Neural cell (in vitro differentiated cells): ENCODE measurements around the gene HDAC9. TPM values are rescaled to one million over a fixed set of nuclear protein-coding genes. Genes with fewer than 3 reads are reported as not detected.
A peak's percentile ranks its signal among the peaks of the same experiment; 100 is the strongest.

Experiments used
- H2AFZ ChIP-seq: fragments of 200-600, 300-800 bp; sonication (generic), shearing (Covaris generic); 2 replicates; pipeline ENCODE4 v1.6.0; 2014; ENCODE audit warnings: low read depth, mild to moderate bottlenecking, antibody characterized with exemption, low read length, moderate library complexity
- H3F3A ChIP-seq: fragments of 200-600 bp; shearing (Covaris generic); 2 replicates; pipeline ENCODE4 v1.6.1; 2016; ENCODE audit warnings: mild to moderate bottlenecking, moderate library complexity, mixed read lengths, antibody characterized with exemption, low read length; ENCODE audit not compliant: insufficient read depth, poor library complexity, severe bottlenecking
- H3K27ac ChIP-seq: fragments of 200-600, 300-800 bp; sonication (generic), shearing (Covaris generic); 2 replicates; pipeline ENCODE4 v1.5.1; 2014; ENCODE audit warnings: mild to moderate bottlenecking, low read length, moderate library complexity
- H3K27me3 ChIP-seq: fragments of 300-800, 200-600 bp; sonication (generic), shearing (Covaris generic); 2 replicates; pipeline ENCODE4 v1.6.0; 2014; ENCODE audit warnings: mild to moderate bottlenecking, low read depth, low read length, moderate library complexity; ENCODE audit not compliant: insufficient read depth
- H3K36me3 ChIP-seq: fragments of 300-800, 200-600 bp; sonication (generic), shearing (Covaris generic); 2 replicates; pipeline ENCODE4 v1.5.1; 2014; ENCODE audit warnings: mild to moderate bottlenecking, antibody characterized with exemption, low read length, moderate library complexity; ENCODE audit not compliant: insufficient read depth
- H3K4me2 ChIP-seq: fragments of 300-800, 200-600 bp; sonication (generic), shearing (Covaris generic); 2 replicates; pipeline ENCODE4 v1.6.0; 2014; ENCODE audit warnings: mild to moderate bottlenecking, low read length
- H3K4me3 ChIP-seq: fragments of 300-800, 200-600 bp; sonication (generic), shearing (Covaris generic); 2 replicates; pipeline ENCODE4 v1.5.1; 2014; ENCODE audit warnings: mild to moderate bottlenecking, low read length, moderate library complexity
- H3K79me2 ChIP-seq: fragments of 200-600 bp; shearing (Covaris generic); replicated peaks from 2 replicates; pipeline ENCODE4 v1.6.0; 2014; ENCODE audit warnings: mild to moderate bottlenecking, low read length, moderate library complexity; ENCODE audit not compliant: insufficient read depth
- H3K9ac ChIP-seq: fragments of 300-800, 200-600 bp; sonication (generic), shearing (Covaris generic); 2 replicates; pipeline ENCODE4 v1.6.1; 2016; ENCODE audit warnings: mild to moderate bottlenecking, low read length, mixed read lengths
- H3K9me2 ChIP-seq: fragments of 200-600 bp; shearing (Covaris generic); 2 replicates; pipeline ENCODE4 v1.6.1; 2016; ENCODE audit warnings: mild to moderate bottlenecking, low read length, mixed read lengths; ENCODE audit not compliant: insufficient read depth
- H3K9me3 ChIP-seq: fragments of 200-600, 300-800 bp; sonication (generic), shearing (Covaris generic); 2 replicates; pipeline ENCODE4 v1.6.1; 2016; ENCODE audit warnings: mild to moderate bottlenecking, mixed run types, low read length, moderate library complexity, mixed read lengths
- H4K20me1 ChIP-seq: fragments of 200-600 bp; shearing (Covaris generic); 2 replicates; pipeline ENCODE4 v1.6.1; 2016; ENCODE audit warnings: mild to moderate bottlenecking, mixed run types; ENCODE audit not compliant: insufficient read depth
- EP300 ChIP-seq: fragments of 450-650 bp; conservative IDR thresholded peaks from 2 replicates; pipeline ENCODE4 v1.6.1; 2014; ENCODE audit warnings: antibody characterized with exemption, mild to moderate bottlenecking, moderate library complexity; ENCODE audit not compliant: poor library complexity, severe bottlenecking
- EZH2 ChIP-seq: fragments of 200-600, 300-800 bp; shearing (Covaris generic), sonication (generic); IDR thresholded peaks from 2 replicates; pipeline ENCODE4 v1.6.1; 2014; ENCODE audit warnings: antibody characterized with exemption, low read length, borderline replicate concordance, mild to moderate bottlenecking; ENCODE audit not compliant: insufficient read depth, poor library complexity, severe bottlenecking
- MXI1 ChIP-seq: fragments of 450-650 bp; conservative IDR thresholded peaks from 2 replicates; pipeline ENCODE4 v1.6.1; 2014; ENCODE audit warnings: antibody characterized with exemption, mild to moderate bottlenecking; ENCODE audit not compliant: poor library complexity, severe bottlenecking
- POLR2AphosphoS5 ChIP-seq: IDR thresholded peaks from 2 replicates; pipeline ENCODE4 v1.6.1; 2012
- RAD21 ChIP-seq: fragments of 450-650 bp; conservative IDR thresholded peaks from 2 replicates; pipeline ENCODE4 v1.6.1; 2014; ENCODE audit warnings: antibody characterized with exemption, mild to moderate bottlenecking, moderate library complexity
- SMC3 ChIP-seq: fragments of 450-650 bp; conservative IDR thresholded peaks from 2 replicates; pipeline ENCODE4 v1.6.1; 2014; ENCODE audit warnings: antibody characterized with exemption, mild to moderate bottlenecking, moderate library complexity; ENCODE audit not compliant: poor library complexity
- TAF1 ChIP-seq: IDR thresholded peaks from 2 replicates; pipeline ENCODE4 v1.6.1; 2012; ENCODE audit warnings: low read depth
- polyA plus RNA-seq: library from polyadenylated mRNA; depleted of rRNA; stranded (reverse); fragments of >200 nt; gene quantifications from 2 replicates; pipeline ENCODE4 v1.2.3, GENCODE V29; 2014
- TF ChIP-seq, protein P1 (sequence below): fragments of 450-650 bp; IDR thresholded peaks from 2 replicates; pipeline ENCODE4 v1.5.1; 2014; ENCODE audit warnings: antibody characterized with exemption, mild to moderate bottlenecking, moderate library complexity; ENCODE audit not compliant: poor library complexity, severe bottlenecking
- TF ChIP-seq, protein P2 (sequence below): IDR thresholded peaks from 2 replicates; pipeline ENCODE4 v1.6.1; 2012; ENCODE audit warnings: borderline replicate concordance

Gene HDAC9
- polyA plus RNA-seq, 1 donor from 2014 or later, result 15.9 TPM

DNA sequence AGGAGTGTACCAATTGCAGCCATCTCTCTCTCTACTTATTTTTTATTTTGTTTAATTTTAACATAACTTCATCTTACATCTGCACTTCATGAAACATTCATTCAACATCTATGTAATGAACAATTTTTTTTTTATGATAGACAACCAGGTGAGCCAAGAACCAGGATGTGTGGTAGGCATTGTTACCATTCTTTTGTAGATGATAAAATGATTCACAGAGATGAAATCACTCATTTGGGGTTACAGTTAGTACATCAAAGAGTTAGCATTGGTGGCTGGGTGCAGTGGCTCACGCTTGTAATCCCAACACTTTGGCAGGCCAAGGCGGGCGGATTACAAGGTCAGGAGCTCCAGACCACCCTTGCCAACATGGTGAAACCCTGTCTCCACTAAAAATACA is 127.8 kb downstream of the HDAC9 start:
- Histone ChIP-seq H3K9ac (no peak overlapping the region), H3K79me2 (no peaks in the 10 kb centered on the region), H3K9me3 (no peaks in the 10 kb centered on the region), H3K9me2 (no peaks in the 10 kb centered on the region), H3K4me3 (no peak overlapping the region), H3F3A (no peaks in the 10 kb centered on the region), H2AFZ (no peak overlapping the region), H3K27me3 (no peaks in the 10 kb centered on the region), H3K36me3 (no peaks in the 10 kb centered on the region), H3K4me2 (no peak overlapping the region), H3K27ac (peak overlapping the region; percentile 15), H4K20me1 (no peaks in the 10 kb centered on the region)
- TF ChIP-seq POLR2AphosphoS5 (no peak), SMC3 (no peak), TAF1 (no peak), EZH2 (no peak), EP300 (no peak), RAD21 (no peak), MXI1 (no peak)
- TF ChIP-seq, protein P1, sequence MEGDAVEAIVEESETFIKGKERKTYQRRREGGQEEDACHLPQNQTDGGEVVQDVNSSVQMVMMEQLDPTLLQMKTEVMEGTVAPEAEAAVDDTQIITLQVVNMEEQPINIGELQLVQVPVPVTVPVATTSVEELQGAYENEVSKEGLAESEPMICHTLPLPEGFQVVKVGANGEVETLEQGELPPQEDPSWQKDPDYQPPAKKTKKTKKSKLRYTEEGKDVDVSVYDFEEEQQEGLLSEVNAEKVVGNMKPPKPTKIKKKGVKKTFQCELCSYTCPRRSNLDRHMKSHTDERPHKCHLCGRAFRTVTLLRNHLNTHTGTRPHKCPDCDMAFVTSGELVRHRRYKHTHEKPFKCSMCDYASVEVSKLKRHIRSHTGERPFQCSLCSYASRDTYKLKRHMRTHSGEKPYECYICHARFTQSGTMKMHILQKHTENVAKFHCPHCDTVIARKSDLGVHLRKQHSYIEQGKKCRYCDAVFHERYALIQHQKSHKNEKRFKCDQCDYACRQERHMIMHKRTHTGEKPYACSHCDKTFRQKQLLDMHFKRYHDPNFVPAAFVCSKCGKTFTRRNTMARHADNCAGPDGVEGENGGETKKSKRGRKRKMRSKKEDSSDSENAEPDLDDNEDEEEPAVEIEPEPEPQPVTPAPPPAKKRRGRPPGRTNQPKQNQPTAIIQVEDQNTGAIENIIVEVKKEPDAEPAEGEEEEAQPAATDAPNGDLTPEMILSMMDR, result no peak
- TF ChIP-seq, protein P2, sequence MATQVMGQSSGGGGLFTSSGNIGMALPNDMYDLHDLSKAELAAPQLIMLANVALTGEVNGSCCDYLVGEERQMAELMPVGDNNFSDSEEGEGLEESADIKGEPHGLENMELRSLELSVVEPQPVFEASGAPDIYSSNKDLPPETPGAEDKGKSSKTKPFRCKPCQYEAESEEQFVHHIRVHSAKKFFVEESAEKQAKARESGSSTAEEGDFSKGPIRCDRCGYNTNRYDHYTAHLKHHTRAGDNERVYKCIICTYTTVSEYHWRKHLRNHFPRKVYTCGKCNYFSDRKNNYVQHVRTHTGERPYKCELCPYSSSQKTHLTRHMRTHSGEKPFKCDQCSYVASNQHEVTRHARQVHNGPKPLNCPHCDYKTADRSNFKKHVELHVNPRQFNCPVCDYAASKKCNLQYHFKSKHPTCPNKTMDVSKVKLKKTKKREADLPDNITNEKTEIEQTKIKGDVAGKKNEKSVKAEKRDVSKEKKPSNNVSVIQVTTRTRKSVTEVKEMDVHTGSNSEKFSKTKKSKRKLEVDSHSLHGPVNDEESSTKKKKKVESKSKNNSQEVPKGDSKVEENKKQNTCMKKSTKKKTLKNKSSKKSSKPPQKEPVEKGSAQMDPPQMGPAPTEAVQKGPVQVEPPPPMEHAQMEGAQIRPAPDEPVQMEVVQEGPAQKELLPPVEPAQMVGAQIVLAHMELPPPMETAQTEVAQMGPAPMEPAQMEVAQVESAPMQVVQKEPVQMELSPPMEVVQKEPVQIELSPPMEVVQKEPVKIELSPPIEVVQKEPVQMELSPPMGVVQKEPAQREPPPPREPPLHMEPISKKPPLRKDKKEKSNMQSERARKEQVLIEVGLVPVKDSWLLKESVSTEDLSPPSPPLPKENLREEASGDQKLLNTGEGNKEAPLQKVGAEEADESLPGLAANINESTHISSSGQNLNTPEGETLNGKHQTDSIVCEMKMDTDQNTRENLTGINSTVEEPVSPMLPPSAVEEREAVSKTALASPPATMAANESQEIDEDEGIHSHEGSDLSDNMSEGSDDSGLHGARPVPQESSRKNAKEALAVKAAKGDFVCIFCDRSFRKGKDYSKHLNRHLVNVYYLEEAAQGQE, result no peak

DNA sequence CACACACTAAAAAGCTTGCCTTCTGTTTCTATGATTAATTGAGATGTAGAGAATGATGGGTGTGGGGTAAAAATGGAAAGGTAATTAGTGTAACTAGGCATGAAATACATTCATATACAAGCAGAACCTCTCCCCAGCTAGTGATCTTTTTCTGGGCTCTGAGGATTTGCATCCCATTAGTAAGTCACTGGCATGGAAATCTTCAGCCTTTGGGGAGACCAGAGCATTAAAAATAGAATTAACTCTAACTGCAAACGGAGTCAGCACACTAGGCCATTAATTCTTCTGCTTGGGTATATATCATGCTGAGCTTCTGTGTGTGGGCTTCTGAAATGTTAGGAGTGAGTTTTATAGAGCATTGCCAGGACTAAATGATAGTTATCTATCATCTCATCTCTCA is 128.9 kb downstream of the HDAC9 start:
- H4K20me1 ChIP-seq, result no peaks in the 10 kb centered on the region
- H3K9me2 ChIP-seq, result no peaks in the 10 kb centered on the region
- no peaks in the 10 kb centered on the region for H3K9me3 ChIP-seq
- H2AFZ ChIP-seq, result no peak overlapping the region
- H3K36me3 ChIP-seq, result no peaks in the 10 kb centered on the region
- H3K27me3 ChIP-seq, result no peaks in the 10 kb centered on the region
- no peak overlapping the region for H3K9ac ChIP-seq
- no peaks in the 10 kb centered on the region for H3K79me2 ChIP-seq
- H3F3A ChIP-seq, result no peaks in the 10 kb centered on the region
- peak overlapping the region; percentile 15 for H3K27ac ChIP-seq
- H3K4me3 ChIP-seq, result no peak overlapping the region
- no peak for TF ChIP-seq EP300
- no peak for TF ChIP-seq MXI1
- TF ChIP-seq TAF1, result no peak
- TF ChIP-seq, protein P2, result no peak
- TF ChIP-seq EZH2, result no peak
- no peak for TF ChIP-seq POLR2AphosphoS5
- TF ChIP-seq, protein P1, result no peak
- no peak for TF ChIP-seq SMC3
- TF ChIP-seq RAD21, result no peak
- no peak overlapping the region for H3K4me2 ChIP-seq
